ENCODE measurements around the gene NAA80.

Gene NAA80

GRCh38 chr3:50254577-50255250 lies 44.5 kb downstream of the NAA80 start:
- DNase-seq: no peak

GRCh38 chr3:50251220-50251619 lies 48.0 kb downstream of the NAA80 start:
- no peak for DNase-seq

- DNase-seq: no peak
These were observed 48.7 kb downstream of the NAA80 start for GRCh38 chr3:50250514-50250913.

- no peak for DNase-seq
These were observed 49.7 kb downstream of the NAA80 start for GRCh38 chr3:50249457-50249856.

GRCh38 chr3:50248387-50248786 lies 50.8 kb downstream of the NAA80 start:
- no peak for DNase-seq

DNA sequence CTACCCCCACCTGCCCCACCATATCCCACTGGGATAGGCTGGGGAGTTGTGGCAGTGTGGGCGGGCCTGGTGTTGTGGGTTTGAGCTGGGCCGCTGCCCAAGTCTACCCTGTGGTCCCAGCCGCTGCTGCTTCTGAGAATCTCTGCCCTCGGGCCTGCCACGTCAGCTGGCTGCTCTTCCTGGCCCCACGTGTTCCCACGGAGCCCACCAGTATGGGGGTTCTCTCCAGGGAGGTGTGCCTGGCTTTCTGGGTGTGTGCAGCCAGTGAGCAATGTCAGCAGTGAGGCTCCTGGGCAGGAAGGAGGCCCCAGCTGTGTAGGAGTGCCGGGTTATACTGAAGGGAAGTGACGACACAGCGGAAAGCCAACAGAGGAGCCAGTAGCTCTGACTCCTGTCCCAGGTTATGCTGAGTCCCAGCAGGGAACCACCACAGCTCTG lies 52.7 kb downstream of the NAA80 start:
- peak in 1 of 2 experiments; percentile 15 for DNase-seq
